RKO (cell line): Measurements from ENCODE around the gene DNAJC5.
A peak's percentile ranks its signal among the peaks of the same experiment; 100 is the strongest.
"Not testable (repeated sequence)": the region's sequence is repeated elsewhere in the genome, so short reads cannot be mapped to it uniquely, and the experiment has no call there.

Source experiments
- DNase-seq: peaks from one replicate; pipeline ENCODE4 v3.0.0-alpha.2; 2016; ENCODE audit warnings: low spot score

The DNAJC5 gene

GRCh38 chr20:63861365-63861934 is 33.5 kb upstream of the DNAJC5 start, which contains the start of gene ABHD16B:
TSS of gene ABHD16B (plus strand) at chr20:63861498. CDS start at chr20:63861541, 43 bp downstream.
- DNase-seq: no peak

GRCh38 chr20:63861981-63862901 is 32.7 kb upstream of the DNAJC5 start:
- DNase-seq: no peak

DNA sequence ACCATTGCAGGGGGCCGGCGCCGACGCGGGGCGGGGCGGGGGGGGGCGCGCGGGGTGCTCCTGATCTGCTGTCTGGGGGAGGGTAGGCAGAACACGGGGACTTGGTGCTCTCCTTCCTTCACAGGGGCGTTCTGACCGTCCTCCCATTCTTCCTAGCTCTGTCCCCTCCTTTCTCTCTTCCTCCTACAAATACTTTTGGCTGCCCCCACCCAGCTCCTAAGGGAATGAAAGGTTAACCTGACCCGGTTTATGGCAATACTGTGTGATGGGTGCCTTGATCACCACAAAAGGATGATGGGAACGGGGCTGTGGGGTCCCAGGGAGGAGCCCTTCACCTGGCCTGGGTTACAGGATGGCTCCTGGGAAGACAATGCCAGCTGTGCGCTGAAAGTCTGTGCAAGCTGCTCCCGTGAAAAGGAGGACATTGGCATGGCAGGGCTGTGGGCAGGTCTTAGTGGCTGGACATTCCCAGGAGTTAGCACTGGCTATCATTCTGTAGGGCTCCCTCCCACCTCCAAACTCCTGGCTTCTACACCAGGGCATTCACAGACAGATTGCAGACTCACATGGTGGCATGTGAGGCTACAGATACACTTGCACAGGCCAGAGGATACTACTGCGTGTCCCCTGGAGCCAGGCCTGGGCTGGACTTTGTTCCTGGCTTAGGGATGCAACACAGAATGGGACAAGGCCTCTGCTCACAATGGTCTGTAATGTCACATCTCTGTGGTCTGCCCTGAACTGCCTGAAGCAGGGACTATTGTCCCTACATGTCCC is 31.7 kb upstream of the DNAJC5 start:
- no peak for DNase-seq

DNA sequence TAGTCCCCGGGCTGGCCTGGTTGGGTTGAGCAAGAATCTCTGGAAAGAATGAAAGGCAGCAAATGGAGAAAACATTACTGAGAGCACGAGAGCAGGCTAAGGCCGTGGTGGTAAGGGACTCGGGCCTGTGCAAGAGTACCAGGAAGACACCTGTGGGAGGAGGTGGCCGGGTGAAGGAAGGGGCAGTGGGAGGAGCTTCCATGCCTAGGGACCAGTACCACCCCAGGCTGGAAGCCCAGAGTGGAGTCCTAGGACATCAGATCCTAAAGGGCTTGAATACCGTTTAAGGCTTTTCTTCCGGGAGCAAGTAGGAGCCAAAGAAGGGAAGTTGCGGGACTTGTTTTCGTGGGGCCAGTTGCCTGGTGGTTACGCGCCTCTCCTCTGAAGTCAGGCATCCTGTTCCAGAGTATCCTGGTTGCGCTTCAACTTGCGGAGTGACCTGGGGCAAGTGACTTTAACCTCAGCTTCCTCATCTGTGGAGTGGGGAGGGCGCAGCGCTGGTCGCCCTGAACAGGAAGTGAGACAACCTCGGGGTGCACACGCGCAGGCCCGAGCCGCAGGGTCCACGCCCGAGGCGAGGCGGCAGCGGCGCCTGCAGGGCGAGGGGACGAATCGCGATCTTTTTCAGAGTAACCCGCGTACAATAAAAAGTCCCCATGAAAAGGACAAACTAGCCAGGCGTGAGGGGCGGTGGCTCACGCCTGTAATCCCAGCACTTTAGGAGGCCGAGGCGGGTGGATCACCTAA is 31.0 kb upstream of the DNAJC5 start:
- peak; percentile 94 for DNase-seq

- no peak for DNase-seq
These were observed 30.4 kb upstream of the DNAJC5 start for GRCh38 chr20:63864545-63864977.

DNA sequence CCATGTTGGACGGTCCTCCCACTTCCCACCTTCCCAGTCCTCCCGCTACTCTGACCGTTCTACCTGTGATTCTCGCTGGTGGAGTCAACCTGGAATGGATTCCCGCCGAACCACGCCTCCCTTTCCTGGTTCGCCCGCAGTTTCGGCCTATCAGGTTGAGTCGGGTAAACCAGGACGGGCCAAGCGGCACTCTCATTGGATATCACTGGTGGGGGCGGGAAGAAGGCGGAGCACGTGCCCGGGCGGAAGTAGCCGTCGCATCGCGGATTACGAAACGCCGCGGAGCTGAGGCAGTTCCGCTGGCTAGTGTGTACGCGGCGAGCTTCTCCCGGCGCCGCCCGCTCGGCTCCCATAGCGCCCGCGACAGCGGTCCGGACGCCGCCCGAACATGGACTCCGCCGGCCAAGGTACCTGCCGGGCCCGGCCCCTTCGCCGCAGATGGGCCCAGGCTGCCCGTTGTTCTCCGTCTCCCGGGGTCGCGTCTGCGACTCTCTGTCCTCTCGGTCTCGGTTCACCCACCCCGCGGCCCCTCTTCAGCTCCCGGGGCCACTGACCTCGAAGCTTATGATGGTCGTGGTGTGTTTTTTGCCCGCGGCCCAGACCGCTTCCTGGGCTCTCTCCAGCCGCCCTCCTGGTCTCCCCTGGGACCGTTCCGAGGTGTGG is 29.8 kb upstream of the DNAJC5 start, which contains the start of gene TPD52L2:
TPD52L2 (plus strand) TSS at position 293 of the 663 bp plus-strand sequence; CDS start at position 389, 96 bp downstream.
- DNase-seq: peak; percentile 100

GRCh38 chr20:63867042-63867441 is 27.9 kb upstream of the DNAJC5 start:
- DNase-seq: not testable (repeated sequence)

GRCh38 chr20:63868264-63868663 is 26.7 kb upstream of the DNAJC5 start:
- no peak for DNase-seq

GRCh38 chr20:63873477-63873971 is 21.4 kb upstream of the DNAJC5 start:
- DNase-seq: peak; percentile 99

- not testable (repeated sequence) for DNase-seq
These were observed 20.7 kb upstream of the DNAJC5 start for GRCh38 chr20:63874241-63874640.

DNA sequence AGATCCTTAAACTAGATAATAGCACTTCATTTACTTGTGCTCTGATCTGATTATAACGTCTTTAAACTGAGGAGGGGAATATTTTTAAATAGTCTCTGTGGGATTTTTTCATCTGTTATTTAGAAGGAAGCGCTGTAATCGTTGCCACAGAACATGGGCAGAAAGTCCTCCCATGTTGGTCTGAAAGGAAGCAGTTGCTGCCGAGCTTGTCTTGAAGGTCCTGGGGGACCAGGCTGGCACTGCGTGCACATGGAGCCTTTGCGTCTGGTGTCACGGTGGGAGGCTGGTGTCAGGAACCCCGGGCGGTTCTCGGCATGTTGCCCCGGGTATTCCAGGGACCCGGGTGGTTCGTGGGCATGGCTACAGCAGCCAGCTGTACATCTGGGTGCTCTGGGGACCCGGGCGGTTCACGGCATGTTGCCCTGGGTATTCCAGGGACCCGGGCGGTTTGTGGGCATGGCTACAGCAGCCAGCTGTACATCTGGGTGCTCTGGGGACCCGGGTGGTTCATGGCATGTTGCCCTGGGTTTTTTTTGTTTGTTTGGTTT is 18.4 kb upstream of the DNAJC5 start:
- no peak for DNase-seq

DNA sequence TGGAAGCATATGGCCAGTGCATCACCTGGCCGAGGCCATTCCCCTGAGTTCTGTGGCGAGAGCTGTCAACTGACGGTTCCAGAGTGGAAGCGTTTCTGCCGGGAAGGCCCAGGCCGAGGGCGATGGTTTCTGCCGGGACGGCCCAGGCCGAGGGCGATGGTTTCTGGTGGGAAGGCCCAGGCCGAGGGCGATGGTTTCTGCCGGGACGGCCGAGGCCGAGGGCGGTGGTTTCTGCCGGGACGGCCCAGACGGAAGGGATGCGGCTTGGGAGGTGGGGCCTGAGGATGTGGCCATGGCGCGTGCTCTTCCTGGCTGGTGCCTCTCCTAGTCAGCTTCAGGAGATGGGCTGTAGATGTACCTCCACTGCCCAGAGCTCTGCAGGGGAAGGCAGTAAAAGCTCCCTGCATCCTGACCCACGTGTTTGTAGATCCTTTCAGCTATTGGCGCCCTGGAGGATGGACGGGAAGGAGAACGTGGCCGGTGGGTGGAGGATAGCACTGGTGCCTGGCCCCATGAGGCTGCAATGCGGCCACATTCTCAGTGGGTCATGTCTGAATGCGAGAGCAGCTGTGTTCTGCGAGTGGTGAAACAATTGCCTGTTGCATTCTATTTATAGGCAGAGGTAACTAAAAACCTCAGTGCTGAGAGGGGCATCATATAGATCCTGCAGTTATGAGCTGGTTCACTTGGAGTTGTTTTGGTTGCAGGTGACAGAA is 17.0 kb upstream of the DNAJC5 start:
- no peak for DNase-seq

DNA sequence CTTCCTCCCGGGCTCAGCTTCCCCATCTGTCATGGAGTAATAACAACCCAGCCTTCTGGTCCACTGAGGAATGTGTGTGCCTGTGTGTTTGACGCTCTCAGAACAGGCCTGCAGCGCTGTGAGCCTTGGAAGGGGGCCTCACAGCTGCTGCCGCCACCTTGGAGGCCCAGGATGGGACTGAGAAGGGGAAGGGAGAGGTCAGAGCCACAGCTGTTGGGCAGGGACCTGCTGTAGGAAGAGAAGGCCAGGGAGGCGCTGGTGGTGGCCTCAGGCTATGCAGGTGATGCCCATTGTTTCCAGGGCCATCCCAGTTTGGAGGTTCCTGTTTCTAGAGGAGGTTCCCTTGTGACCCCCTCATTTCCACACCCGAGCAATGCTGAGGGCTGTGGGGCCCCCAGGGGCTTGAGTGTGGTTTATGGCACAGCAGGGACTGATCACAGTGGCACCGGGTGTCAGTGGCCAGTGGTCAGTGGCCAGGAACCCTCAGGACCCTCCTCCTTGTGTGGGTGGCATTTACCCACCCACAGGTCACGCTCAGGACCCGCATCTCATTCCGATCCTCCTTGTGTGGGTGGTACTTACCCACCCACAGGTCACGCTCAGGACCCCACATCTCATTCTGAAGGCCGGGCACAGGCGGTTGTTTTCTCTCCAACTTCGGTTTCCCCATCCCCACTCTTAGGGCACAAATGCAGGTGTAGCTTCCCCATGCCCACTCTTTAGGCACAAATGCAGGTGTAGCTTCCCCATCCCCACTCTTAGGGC is 15.8 kb upstream of the DNAJC5 start:
- DNase-seq: no peak

GRCh38 chr20:63880901-63881300 is 14.0 kb upstream of the DNAJC5 start:
- not testable (repeated sequence) for DNase-seq

GRCh38 chr20:63881451-63882226 is 13.3 kb upstream of the DNAJC5 start:
- no peak for DNase-seq

DNA sequence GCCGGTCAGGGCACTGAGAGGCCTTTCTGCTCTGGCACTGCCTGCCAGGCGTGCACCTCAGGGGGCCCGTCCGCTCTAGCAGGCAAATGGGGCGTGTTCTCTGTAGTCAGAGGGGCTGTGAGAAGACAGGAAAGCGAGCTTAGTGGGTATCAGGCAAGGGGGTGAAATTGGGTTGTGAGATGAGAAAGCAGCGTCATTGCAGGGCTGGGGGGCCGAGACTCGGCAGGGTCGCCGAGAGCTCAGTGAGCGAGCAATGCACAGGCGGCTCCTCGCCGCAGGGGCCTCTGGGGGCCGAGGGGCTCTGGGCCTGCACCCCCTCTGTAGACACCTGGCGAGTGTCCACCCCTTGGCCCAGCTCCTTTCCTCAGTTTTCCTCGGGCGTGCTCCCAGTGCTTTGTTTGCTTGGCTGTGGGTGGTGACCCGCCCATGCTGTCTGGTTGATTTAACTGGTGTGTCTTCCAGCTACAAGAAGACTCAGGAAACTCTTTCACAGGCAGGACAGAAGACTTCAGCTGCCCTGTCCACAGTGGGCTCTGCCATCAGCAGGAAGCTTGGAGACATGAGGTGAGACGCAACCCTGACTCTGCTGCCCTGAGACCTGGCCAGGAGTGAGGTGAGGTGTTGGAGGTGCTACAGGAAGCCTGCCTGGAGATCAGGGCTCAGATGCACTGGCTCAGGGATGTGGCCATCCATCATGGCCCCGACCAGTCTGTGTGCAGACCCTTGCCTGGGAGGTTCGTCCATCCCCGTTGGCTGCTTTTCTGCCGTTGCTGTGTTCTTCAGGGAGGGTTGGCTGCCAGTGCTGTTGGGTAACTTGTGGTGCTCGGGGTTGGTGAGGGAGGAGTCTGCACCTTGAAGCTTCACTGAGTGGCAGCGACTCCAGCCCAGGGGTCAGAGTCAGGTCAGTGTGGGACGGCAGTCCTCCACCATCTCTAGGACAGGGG is 12.4 kb upstream of the DNAJC5 start:
- DNase-seq: no peak

DNA sequence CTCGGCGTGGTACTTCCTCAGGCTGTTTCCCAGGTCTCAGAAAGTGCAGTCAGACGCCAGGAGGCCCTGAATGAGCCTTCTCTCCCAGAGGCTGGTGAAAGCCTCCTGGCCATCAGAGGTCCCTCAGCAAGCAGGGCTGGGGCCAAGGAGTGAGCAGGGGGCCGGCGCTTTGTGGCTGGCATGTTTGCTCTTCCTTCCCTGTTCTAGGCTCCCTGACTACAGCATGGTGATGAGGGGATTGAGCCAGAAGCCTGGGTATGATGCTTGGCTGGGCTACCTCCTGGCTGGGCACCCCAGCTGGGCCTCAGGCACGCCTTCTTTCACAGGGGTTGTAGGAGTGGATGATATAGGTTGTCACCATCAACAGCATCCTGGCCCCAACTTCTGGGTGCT is 11.7 kb upstream of the DNAJC5 start:
- no peak for DNase-seq
